Peyer's patch (tissue), 4 donors: ENCODE measurements around the gene MAPK4.

ENCODE experiments used
- CTCF ChIP-seq, 6 experiments: fragments of 450-650 bp in 4 of 6; fragments of 200-600 bp in 2 of 6; sonication (generic) in 1 of 6; IDR thresholded peaks; one replicate each; pipeline ENCODE4 v1.5.1; 2017 to 2019; ENCODE audit warnings: antibody characterized with exemption in 6 of 6, mild to moderate bottlenecking in 3 of 6, moderate library complexity in 1 of 6
- POLR2A ChIP-seq, 2 donors: fragments of 450-650 bp; IDR thresholded peaks; one replicate each; pipeline ENCODE4 v1.5.1; 2017; ENCODE audit warnings: antibody characterized with exemption in 2 of 2, mild to moderate bottlenecking in 2 of 2, moderate library complexity in 2 of 2

GRCh38 chr18:50626317-50626716 lies 66.4 kb downstream of the MAPK4 start:
- TF ChIP-seq CTCF (IDR thresholded peaks at IDR 0.05) (no peak), POLR2A (IDR thresholded peaks at IDR 0.05) (no peak)
